ENCODE measurements around the gene RASGRP4.

RASGRP4 gene

DNA sequence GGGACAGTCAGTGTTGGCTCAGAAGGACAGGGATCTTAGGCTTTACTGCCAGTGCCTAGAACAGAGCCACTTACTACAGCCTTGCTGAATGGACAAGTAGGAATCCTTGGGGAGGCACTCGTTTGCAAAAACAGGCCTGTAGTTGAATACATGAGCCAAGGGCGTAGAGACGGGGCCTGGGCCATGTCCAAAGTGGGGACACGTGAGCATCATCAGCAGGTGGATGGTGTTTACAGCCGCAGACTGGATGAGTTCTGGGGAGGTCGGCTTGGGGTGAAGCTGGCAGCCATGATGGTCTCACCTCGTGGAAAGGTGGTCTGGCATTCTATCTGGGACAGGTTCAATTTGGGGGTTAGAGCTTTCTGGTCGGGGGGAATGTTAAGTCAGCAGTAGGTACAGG is 25.0 kb upstream of the RASGRP4 start:
- DNase-seq (ENCODE audit: low read depth in 1 of 2, low spot score in 1 of 2) = no peak
- TF ChIP-seq POLR2AphosphoS5 (IDR thresholded peaks at IDR 0.05; ENCODE audit: low read depth) = no peak
- TF ChIP-seq, protein P1, sequence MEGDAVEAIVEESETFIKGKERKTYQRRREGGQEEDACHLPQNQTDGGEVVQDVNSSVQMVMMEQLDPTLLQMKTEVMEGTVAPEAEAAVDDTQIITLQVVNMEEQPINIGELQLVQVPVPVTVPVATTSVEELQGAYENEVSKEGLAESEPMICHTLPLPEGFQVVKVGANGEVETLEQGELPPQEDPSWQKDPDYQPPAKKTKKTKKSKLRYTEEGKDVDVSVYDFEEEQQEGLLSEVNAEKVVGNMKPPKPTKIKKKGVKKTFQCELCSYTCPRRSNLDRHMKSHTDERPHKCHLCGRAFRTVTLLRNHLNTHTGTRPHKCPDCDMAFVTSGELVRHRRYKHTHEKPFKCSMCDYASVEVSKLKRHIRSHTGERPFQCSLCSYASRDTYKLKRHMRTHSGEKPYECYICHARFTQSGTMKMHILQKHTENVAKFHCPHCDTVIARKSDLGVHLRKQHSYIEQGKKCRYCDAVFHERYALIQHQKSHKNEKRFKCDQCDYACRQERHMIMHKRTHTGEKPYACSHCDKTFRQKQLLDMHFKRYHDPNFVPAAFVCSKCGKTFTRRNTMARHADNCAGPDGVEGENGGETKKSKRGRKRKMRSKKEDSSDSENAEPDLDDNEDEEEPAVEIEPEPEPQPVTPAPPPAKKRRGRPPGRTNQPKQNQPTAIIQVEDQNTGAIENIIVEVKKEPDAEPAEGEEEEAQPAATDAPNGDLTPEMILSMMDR (IDR thresholded peaks at IDR 0.05; ENCODE audit: insufficient read depth, low read length) = no peak
- TF ChIP-seq SPI1 (IDR thresholded peaks at IDR 0.05; ENCODE audit: borderline replicate concordance, low read depth) = no peak
- TF ChIP-seq, protein P2, sequence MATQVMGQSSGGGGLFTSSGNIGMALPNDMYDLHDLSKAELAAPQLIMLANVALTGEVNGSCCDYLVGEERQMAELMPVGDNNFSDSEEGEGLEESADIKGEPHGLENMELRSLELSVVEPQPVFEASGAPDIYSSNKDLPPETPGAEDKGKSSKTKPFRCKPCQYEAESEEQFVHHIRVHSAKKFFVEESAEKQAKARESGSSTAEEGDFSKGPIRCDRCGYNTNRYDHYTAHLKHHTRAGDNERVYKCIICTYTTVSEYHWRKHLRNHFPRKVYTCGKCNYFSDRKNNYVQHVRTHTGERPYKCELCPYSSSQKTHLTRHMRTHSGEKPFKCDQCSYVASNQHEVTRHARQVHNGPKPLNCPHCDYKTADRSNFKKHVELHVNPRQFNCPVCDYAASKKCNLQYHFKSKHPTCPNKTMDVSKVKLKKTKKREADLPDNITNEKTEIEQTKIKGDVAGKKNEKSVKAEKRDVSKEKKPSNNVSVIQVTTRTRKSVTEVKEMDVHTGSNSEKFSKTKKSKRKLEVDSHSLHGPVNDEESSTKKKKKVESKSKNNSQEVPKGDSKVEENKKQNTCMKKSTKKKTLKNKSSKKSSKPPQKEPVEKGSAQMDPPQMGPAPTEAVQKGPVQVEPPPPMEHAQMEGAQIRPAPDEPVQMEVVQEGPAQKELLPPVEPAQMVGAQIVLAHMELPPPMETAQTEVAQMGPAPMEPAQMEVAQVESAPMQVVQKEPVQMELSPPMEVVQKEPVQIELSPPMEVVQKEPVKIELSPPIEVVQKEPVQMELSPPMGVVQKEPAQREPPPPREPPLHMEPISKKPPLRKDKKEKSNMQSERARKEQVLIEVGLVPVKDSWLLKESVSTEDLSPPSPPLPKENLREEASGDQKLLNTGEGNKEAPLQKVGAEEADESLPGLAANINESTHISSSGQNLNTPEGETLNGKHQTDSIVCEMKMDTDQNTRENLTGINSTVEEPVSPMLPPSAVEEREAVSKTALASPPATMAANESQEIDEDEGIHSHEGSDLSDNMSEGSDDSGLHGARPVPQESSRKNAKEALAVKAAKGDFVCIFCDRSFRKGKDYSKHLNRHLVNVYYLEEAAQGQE (IDR thresholded peaks at IDR 0.05; ENCODE audit: insufficient replicate concordance, low read depth) = no peak
- TF ChIP-seq GABPA (IDR thresholded peaks at IDR 0.05; ENCODE audit: low read depth) = no peak
- Histone ChIP-seq H3K27me3 (ENCODE audit: insufficient read depth, poor library complexity, severe bottlenecking) (no peaks in the 10 kb centered on the region), H3K4me3 (replicated peaks; ENCODE audit: insufficient read depth, low read length) (no peak overlapping the region), H3K27ac (replicated peaks) (no peak overlapping the region)

DNA sequence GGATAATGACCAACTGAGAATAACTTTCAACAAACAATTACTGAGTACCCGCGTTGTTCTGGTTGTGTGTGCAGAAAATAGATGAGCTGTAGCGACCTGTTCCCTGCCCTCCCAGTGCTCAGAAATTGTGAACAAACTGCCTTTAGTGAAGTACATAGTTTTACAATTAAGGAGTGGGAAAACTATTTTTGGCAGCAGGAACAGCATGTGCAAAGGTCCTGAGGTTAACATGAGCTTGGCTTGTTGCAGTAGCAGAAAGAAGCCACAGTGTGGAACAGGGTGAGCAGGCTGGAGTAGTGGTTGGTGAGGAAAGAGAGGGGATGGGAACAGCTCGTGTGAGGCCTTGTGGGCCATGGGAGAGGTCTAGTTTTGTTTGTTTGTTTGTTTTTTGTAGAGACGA is 23.5 kb upstream of the RASGRP4 start:
- no peak overlapping the region for H3K27ac ChIP-seq (replicated peaks)
- TF ChIP-seq GABPA (IDR thresholded peaks at IDR 0.05; ENCODE audit: low read depth) = no peak
- TF ChIP-seq, protein P2 (IDR thresholded peaks at IDR 0.05; ENCODE audit: insufficient replicate concordance, low read depth) = no peak
- TF ChIP-seq, protein P1 (IDR thresholded peaks at IDR 0.05; ENCODE audit: insufficient read depth, low read length) = no peak
- no peak for TF ChIP-seq POLR2AphosphoS5 (IDR thresholded peaks at IDR 0.05; ENCODE audit: low read depth)
- TF ChIP-seq SPI1 (IDR thresholded peaks at IDR 0.05; ENCODE audit: borderline replicate concordance, low read depth) = no peak
- no peak for DNase-seq (ENCODE audit: low read depth in 1 of 2, low spot score in 1 of 2)
- no peak overlapping the region for H3K4me3 ChIP-seq (replicated peaks; ENCODE audit: insufficient read depth, low read length)
- H3K27me3 ChIP-seq (ENCODE audit: insufficient read depth, poor library complexity, severe bottlenecking) = no peaks in the 10 kb centered on the region

DNA sequence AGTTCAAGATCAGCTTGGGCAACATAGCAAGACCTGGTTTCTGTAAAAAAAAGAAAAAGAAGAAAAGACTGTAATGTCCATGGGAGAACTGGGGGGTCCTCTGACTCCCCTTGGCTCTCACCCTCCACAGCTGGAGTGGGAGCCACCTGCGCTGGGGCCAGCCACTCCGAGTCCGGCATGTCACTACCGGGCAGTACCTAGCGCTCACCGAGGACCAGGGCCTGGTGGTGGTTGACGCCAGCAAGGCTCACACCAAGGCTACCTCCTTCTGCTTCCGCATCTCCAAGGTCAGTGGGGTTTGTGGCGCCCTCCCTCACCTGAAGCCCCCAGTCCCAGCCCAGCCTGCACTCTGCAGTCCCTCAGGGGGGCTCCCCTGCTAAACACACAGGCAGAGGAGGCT is 22.2 kb upstream of the RASGRP4 start:
- TF ChIP-seq POLR2AphosphoS5 (IDR thresholded peaks at IDR 0.05; ENCODE audit: low read depth) = no peak
- TF ChIP-seq, protein P1 (IDR thresholded peaks at IDR 0.05; ENCODE audit: insufficient read depth, low read length) = no peak
- no peak for TF ChIP-seq SPI1 (IDR thresholded peaks at IDR 0.05; ENCODE audit: borderline replicate concordance, low read depth)
- no peak for TF ChIP-seq GABPA (IDR thresholded peaks at IDR 0.05; ENCODE audit: low read depth)
- TF ChIP-seq, protein P2 (IDR thresholded peaks at IDR 0.05; ENCODE audit: insufficient replicate concordance, low read depth) = no peak
- no peak overlapping the region for H3K4me3 ChIP-seq (replicated peaks; ENCODE audit: insufficient read depth, low read length)
- no peak for DNase-seq (ENCODE audit: low read depth in 1 of 2, low spot score in 1 of 2)

More for the DNA sequence above, 22.2 kb upstream of the RASGRP4 start:
- no peak overlapping the region for H3K27ac ChIP-seq (replicated peaks)
- no peaks in the 10 kb centered on the region for H3K27me3 ChIP-seq (ENCODE audit: insufficient read depth, poor library complexity, severe bottlenecking)
